Osteoblast (primary cell): ENCODE measurements around the gene SNAI1. TPM values are rescaled to one million over a fixed set of nuclear protein-coding genes. Genes with fewer than 3 reads are reported as not detected.

Experiments used
- DNase-seq: peaks from one replicate; pipeline ENCODE4 v3.0.0; 2011; ENCODE audit warnings: low spot score, mixed read lengths; ENCODE audit not compliant: insufficient read length; ENCODE audit errors: missing footprints
- H2AFZ ChIP-seq: 2 replicates; pipeline ENCODE4 v1.6.0; 2011; ENCODE audit warnings: mild to moderate bottlenecking, low read length
- H3K27ac ChIP-seq: 2 replicates; pipeline ENCODE4 v1.5.1; 2011; ENCODE audit warnings: mild to moderate bottlenecking, low read depth, low read length, moderate library complexity
- H3K27me3 ChIP-seq: 2 replicates; pipeline ENCODE4 v1.6.0; 2012; ENCODE audit warnings: mild to moderate bottlenecking, control low read depth, inconsistent platforms, low read length, moderate library complexity; ENCODE audit not compliant: insufficient read depth
- H3K36me3 ChIP-seq: 2 replicates; pipeline ENCODE4 v1.5.1; 2011; ENCODE audit warnings: mild to moderate bottlenecking, low read length, control low read depth, moderate library complexity; ENCODE audit not compliant: insufficient read depth
- H3K4me1 ChIP-seq: 2 replicates; pipeline ENCODE4 v1.5.1; 2011; ENCODE audit warnings: mild to moderate bottlenecking, low read length, control low read depth, moderate library complexity; ENCODE audit not compliant: insufficient read depth
- H3K4me2 ChIP-seq: 2 replicates; pipeline ENCODE4 v1.6.0; 2011; ENCODE audit warnings: mild to moderate bottlenecking, low read length; ENCODE audit not compliant: insufficient read depth
- H3K4me3 ChIP-seq: fragments of 200-600 bp; sonication (generic); 3 replicates; pipeline ENCODE4 v1.5.1; 2012; ENCODE audit warnings: mild to moderate bottlenecking, low read length, inconsistent platforms; ENCODE audit not compliant: insufficient read depth
- H3K79me2 ChIP-seq: 2 replicates; pipeline ENCODE4 v1.6.0; 2012; ENCODE audit warnings: mild to moderate bottlenecking, low read length, control low read depth, inconsistent platforms; ENCODE audit not compliant: insufficient read depth
- H3K9me3 ChIP-seq: 2 replicates; pipeline ENCODE4 v1.5.1; 2011; ENCODE audit warnings: low read depth, low read length, control low read depth
- H4K20me1 ChIP-seq: 2 replicates; pipeline ENCODE4 v1.6.0; 2012; ENCODE audit warnings: mild to moderate bottlenecking, low read length, control low read depth; ENCODE audit not compliant: insufficient read depth
- total RNA-seq: library from RNA; depleted of rRNA; stranded (reverse); fragments of >200 nt; gene quantifications from 2 replicates; pipeline ENCODE4 v1.2.3, GENCODE V29; 2012
- TF ChIP-seq, protein P1 (sequence below): IDR thresholded peaks from 2 replicates; pipeline ENCODE4 v1.5.1; 2011; ENCODE audit warnings: mild to moderate bottlenecking, low read depth, low read length, moderate library complexity; ENCODE audit errors: extremely low read depth

Gene SNAI1
- total RNA-seq, 1 donor: 1.8 TPM

DNA sequence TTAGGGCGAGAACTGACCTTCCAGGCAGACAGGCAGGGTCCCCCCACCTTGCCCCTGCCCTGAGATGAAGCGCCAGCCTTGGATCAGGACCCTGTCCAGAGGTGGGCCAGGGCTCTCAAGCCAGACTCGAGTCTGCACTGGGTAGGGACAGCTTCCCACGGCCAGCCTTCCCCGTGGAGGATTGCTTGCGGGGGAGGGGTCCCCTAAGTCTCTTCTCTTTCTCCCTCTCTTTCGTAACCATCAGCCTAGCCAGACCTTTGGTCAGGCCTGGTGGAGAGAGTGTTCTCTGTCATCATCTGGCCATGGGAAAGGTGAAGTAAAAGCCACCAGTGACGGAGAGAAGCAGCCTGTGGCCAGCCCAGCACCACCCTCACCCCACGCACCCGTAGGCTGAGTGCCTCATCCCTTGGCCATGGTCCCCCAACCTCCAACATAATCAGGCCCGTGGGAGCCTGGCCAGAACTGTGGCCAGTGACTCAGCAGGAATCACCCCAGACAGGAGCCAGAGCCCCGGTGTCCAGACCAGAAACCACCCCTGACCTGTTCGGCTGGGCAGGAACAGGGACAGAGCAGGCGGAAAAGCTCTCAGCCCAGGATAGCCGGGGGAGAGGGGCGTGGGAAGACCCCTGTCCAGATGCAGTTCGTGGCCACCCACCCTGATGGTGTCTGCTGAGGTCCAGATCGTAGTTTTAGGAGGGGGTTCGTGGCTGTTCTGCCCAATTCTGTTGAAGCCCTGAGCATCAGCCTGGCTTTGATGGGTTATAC, 47.1 kb downstream of the SNAI1 start:
- peak overlapping the region; percentile 5 for H2AFZ ChIP-seq
- peak overlapping the region; percentile 96 for H3K27ac ChIP-seq
- no peaks in the 10 kb centered on the region for H3K79me2 ChIP-seq
- H3K4me3 ChIP-seq: peak overlapping the region; percentile 28
- peak overlapping the region; percentile 66 for H3K4me2 ChIP-seq
- H3K9me3 ChIP-seq: peaks cover 6% of the 10 kb centered on the region
- no peaks in the 10 kb centered on the region for H3K27me3 ChIP-seq
- H3K4me1 ChIP-seq: peaks cover 52% of the 10 kb centered on the region
- no peaks in the 10 kb centered on the region for H4K20me1 ChIP-seq
- TF ChIP-seq, protein P1, sequence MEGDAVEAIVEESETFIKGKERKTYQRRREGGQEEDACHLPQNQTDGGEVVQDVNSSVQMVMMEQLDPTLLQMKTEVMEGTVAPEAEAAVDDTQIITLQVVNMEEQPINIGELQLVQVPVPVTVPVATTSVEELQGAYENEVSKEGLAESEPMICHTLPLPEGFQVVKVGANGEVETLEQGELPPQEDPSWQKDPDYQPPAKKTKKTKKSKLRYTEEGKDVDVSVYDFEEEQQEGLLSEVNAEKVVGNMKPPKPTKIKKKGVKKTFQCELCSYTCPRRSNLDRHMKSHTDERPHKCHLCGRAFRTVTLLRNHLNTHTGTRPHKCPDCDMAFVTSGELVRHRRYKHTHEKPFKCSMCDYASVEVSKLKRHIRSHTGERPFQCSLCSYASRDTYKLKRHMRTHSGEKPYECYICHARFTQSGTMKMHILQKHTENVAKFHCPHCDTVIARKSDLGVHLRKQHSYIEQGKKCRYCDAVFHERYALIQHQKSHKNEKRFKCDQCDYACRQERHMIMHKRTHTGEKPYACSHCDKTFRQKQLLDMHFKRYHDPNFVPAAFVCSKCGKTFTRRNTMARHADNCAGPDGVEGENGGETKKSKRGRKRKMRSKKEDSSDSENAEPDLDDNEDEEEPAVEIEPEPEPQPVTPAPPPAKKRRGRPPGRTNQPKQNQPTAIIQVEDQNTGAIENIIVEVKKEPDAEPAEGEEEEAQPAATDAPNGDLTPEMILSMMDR: no peak
- DNase-seq: peak; percentile 97
- H3K36me3 ChIP-seq: no peaks in the 10 kb centered on the region

DNA sequence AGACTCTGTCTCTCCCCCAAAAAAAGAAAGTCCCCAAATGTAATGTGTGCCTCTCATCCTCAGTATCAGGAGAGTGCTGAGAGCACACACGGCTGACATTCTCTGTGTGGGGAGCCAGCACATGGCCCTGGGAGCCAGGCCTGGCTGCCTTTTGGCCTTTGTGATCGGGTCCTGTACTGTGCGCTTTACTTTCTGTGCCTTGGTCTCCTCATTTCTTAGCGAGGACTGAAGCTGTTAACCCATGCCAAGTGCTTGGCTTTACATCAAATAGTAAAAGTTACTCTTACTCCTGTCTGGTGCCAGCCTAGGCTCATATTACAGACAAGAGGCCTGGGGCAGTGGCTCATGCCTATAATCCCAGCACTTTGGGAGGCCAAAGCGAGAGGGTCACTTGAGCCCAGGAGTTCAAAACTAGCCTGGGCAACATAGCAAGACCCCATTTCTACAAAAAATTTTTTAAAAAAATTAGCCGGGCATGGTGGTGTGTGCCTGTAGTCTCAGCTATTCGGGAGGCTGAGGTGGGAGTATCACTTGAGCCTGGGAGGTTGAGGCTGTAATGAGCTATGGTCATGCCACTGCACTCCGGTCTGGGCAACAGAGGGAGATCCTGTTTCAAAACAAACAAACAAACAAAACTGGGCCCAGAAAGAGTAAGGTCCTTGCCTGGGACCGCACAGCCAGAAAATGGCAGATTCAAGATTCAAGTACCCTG, 50.3 kb downstream of the SNAI1 start:
- H3K27ac ChIP-seq: peak overlapping the region; percentile 91
- H3K36me3 ChIP-seq: no peaks in the 10 kb centered on the region
- H3K79me2 ChIP-seq: no peaks in the 10 kb centered on the region
- TF ChIP-seq, protein P1: no peak
- H4K20me1 ChIP-seq: no peaks in the 10 kb centered on the region
- no peak overlapping the region for H3K4me3 ChIP-seq
- DNase-seq: peak; percentile 68
- H3K4me1 ChIP-seq: peaks cover 34% of the 10 kb centered on the region
- H2AFZ ChIP-seq: peak overlapping the region; percentile 39
- no peaks in the 10 kb centered on the region for H3K27me3 ChIP-seq
- peaks cover 6% of the 10 kb centered on the region for H3K9me3 ChIP-seq
- no peak overlapping the region for H3K4me2 ChIP-seq

DNA sequence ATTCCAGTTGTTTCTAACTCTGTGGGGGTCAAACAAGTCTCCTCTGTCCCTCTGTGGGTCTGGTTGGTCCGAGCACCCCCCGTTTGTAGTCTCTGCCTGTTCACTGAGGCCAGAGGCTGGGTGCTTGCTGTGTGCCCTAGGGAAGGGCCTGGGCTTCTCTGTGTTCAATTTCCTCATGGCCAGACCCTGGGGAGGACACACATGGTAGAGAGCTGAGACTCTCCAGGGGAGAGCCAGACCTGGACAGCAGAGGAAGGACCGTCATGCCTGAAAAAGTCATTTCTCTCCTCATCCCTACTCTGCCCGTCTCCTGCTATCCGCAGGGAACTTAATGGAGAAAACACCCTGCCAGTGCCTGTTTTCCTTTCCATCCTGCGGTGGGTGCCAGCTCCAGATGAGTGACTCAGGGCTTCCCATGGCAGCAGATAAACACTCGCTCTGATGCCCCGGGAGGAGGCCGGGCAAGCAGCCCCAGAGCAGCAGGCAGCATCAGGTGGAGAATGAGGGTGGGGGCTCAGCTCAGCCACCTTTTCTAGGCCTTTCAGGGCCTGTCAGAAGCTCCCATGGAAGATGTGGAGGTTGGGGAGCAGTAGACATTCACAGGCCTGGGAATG, 51.9 kb downstream of the SNAI1 start:
- Histone ChIP-seq H3K79me2 (no peaks in the 10 kb centered on the region), H3K4me2 (peak overlapping the region; percentile 15), H3K27ac (peak overlapping the region; percentile 91), H4K20me1 (no peaks in the 10 kb centered on the region), H3K4me3 (no peak overlapping the region), H3K27me3 (no peaks in the 10 kb centered on the region), H2AFZ (peak overlapping the region; percentile 13), H3K9me3 (no peaks in the 10 kb centered on the region), H3K36me3 (no peaks in the 10 kb centered on the region), H3K4me1 (peaks cover 29% of the 10 kb centered on the region)
- peak; percentile 96 for DNase-seq
- TF ChIP-seq, protein P1: no peak

DNA sequence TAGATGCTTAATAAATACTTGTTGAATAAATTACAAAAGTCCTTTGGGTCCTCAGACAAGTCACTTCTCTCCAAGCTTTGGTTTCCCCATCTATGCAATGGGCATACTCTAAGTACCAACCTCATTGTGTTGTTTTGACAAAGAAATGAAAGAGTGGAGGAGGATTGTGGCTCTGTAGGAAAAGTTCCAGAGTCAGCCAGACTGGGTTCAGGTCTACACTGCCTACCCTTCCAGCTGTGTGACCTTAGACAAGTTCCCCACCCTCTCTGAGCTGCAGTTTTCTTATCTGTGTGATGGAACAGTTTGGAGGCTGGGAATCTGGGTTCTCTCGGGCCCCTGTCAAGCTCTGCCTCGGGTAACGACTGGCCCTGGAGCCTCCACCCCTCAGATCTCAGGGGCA, 53.9 kb downstream of the SNAI1 start:
- no peak overlapping the region for H3K4me2 ChIP-seq
- peak; percentile 45 for DNase-seq
- H3K27me3 ChIP-seq: no peaks in the 10 kb centered on the region
- TF ChIP-seq, protein P1: no peak
- no peak overlapping the region for H3K4me3 ChIP-seq
- H3K79me2 ChIP-seq: no peaks in the 10 kb centered on the region
- no peaks in the 10 kb centered on the region for H3K36me3 ChIP-seq
- H3K27ac ChIP-seq: no peak overlapping the region
- no peaks in the 10 kb centered on the region for H4K20me1 ChIP-seq
- H3K4me1 ChIP-seq: peaks cover 18% of the 10 kb centered on the region
- H2AFZ ChIP-seq: no peak overlapping the region
- no peaks in the 10 kb centered on the region for H3K9me3 ChIP-seq
